HG03045 (cell line): ENCODE measurements around the gene CLIC6.

Experiments used
- ATAC-seq: cut with Tn5 transposase; IDR thresholded peaks from one replicate; pipeline ENCODE4 v1.9.1; 2021; ENCODE audit warnings: mild to moderate bottlenecking, moderate library complexity; ENCODE audit not compliant: unreplicated experiment

Gene CLIC6

GRCh38 chr21:34668803-34669148, at the start of gene CLIC6:
Gene CLIC6 (plus strand): TSS chr21:34668994. CDS start chr21:34669389, 395 bp downstream.
- ATAC-seq: no peak

DNA sequence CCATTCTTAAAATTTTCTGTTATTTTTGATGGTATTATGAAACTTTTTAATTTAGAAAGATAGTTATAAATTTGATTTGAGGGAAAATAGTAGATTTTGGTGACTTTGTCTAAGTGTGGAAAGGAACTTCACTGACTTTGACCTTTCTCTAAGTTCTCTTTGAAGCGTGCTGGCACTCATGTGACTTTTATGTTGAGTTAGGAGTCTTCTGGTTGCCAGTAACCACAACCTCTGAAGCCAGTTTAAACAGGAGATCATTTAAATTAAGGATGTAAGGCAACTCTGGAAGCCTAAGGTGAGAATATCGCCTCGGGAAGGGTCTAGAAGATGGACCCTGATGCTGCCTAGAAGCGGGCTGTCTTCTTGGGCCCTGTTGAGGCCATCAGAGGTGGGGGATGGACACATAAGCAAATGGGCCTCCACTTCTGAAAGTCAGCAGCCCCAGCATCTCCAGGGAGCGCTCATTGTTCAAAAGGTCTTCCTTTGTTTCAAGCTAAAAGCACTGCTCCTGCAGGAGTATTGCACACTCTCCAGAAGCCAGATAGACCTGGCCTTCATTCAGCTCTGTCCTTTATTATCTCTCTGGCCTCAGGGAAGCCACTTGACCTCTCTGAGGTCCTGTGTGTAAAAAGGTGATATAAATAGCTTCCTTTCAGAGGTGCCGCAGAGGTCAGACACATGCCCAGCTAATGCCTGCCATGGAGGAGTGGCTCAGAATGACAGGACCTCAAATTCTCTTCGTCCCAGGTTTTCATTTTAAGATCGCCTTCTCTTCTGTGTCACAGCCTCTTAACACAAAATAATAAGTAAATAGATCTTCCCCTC, 48.7 kb upstream of the CLIC6 start:
- ATAC-seq: no peak

GRCh38 chr21:34621434-34622350, 47.1 kb upstream of the CLIC6 start:
- ATAC-seq: no peak

DNA sequence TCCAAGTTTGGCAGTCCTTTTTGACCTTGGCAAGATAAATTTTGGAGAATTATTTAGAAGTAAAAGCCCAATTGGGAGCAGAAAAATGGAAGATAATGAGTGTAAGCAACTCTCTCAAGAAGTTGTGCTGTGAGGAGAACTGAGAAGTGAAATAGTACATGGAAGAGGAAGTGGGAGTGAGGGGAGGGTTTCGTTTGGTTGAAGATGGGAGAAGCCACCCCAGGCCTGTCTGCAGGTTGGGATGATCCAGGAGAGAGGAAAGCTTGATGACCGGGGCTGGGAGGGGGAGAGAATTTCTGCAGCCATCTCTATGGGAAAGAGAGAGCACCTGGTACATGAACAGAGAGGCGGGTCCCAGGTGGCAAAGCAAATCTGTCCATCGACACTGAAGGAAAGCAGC, 45.3 kb upstream of the CLIC6 start:
- no peak for ATAC-seq

DNA sequence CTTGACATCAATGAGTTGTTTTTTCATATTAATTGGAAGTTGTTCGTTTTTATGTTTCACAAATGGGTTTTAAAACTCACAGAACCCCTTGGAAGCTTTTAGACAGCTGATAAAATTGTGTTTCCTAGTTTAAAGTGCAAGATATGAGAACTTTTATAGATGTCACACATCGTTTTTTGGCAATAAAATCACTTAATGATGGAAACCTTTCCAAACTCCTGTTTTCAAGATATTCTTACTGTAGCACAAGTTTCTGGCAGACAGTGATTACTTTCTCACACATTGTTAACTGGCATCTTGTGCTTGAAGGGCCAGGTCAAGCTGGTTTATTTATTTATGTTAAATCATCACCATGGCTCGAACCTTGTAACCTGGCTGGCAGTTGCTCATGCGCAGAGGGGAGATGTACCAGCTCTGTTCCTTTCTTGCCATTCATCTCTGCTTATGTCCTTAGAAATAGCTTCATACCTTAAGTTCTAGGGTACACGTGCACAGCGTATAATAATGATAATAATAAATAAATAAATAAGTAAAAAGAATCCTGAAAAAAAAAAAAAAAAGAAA, 43.7 kb upstream of the CLIC6 start:
- ATAC-seq: no peak

DNA sequence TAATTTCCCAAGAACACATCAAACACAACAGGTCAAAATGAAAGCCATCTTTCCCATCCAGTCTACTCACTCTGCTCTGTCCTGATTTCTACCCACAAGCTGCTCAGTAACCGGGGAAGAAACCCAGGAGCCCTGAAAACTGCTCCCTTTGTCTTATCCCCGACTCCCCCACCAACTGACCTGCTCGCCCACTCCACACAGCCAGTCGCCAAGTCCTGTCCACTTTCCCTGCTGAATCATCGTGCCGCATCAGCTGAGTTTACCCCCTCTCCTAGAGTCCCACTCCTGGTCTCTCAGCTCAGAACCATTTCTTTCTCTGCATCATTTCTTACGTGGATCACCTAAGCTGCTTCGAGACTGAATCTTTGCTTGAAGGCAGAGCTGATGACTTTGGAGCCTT, 42.7 kb upstream of the CLIC6 start:
- ATAC-seq: no peak

GRCh38 chr21:34630536-34631143, 38.2 kb upstream of the CLIC6 start:
- ATAC-seq: no peak

GRCh38 chr21:34632498-34632897, 36.3 kb upstream of the CLIC6 start:
- no peak for ATAC-seq

DNA sequence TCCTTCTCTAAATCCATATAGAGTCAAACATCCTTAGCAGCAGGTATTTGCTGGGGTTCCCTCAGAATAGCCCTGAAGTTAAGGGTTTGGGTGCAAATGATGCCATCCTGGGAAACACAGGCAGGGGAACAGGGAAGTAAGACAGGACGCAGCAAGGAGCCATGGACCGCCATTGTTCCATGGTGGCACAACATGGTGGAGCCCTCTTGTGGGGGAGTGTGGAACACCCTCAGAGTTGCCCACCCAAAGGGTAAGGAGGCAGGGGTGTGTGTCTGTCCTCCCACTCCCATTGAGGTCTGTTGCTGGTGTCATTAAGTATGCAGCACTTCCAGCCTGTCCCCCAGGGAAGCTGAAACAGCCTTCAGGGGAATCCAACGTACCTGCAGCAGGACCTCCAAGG, 33.5 kb upstream of the CLIC6 start:
- ATAC-seq: no peak

DNA sequence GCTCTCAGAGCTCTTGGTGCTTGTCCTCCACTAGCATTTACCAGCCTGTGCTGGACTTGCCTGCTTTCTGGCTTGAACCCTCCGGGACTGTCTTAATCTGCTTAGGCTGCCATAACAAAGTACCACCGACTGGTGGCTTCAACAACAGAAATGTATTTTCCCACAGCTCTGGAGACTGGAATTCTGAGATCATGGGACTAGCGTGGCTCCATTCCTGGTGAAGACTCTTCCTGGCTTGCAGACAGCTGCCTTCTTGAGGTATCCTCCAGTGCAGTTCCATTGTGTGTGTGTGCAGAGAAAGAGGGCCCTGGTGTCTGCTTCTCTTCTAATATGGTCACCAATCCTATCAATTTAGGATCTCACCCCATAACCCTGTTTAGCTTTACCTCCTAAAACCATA, 31.8 kb upstream of the CLIC6 start:
- ATAC-seq: no peak

DNA sequence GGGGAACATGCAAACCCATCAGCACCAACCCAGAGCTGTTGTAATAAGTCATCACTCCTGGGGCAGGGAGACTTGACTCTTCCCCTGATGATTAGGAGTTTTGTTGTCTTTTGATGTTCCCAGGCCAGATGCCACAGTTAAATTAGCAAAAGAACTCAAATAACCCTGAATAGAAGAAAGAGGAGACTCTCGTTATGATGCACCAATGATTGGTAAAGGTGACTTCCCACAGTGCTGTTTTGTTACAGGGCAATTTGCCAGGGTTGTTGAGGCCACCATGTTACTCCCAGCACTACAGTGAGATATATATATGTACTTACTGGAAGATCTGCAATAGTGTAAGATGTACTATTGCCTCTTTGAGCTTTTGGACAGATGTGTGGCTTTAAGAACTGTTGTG, 29.5 kb upstream of the CLIC6 start:
- no peak for ATAC-seq

GRCh38 chr21:34639882-34640788, 28.7 kb upstream of the CLIC6 start:
- ATAC-seq: no peak

GRCh38 chr21:34640858-34641257, 27.9 kb upstream of the CLIC6 start:
- no peak for ATAC-seq

GRCh38 chr21:34642211-34643075, 26.4 kb upstream of the CLIC6 start:
- peak; percentile 41 for ATAC-seq

DNA sequence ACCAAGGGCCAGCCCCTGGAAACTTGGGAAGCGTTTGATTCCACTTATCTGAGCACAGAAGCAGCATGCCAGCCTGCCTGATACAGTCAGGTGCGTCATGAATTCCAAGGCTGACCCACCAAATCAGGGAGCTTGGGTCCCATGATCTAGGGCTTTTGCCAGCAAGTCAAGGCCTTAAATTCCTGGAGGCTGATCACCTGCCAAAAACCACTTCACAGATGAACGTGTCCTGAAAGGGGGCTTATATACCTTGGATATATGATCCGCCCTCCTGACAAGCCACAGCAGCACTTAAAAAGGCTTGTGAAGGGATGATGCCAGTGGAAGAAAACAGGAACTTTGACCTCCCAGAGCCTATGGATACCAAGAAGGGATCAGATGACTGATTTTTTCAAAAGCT, 24.0 kb upstream of the CLIC6 start:
- no peak for ATAC-seq

GRCh38 chr21:34647555-34647954, 21.2 kb upstream of the CLIC6 start:
- ATAC-seq: no peak

GRCh38 chr21:34648739-34649297, 20.0 kb upstream of the CLIC6 start:
- no peak for ATAC-seq

GRCh38 chr21:34649400-34649799, 19.4 kb upstream of the CLIC6 start:
- ATAC-seq: no peak

DNA sequence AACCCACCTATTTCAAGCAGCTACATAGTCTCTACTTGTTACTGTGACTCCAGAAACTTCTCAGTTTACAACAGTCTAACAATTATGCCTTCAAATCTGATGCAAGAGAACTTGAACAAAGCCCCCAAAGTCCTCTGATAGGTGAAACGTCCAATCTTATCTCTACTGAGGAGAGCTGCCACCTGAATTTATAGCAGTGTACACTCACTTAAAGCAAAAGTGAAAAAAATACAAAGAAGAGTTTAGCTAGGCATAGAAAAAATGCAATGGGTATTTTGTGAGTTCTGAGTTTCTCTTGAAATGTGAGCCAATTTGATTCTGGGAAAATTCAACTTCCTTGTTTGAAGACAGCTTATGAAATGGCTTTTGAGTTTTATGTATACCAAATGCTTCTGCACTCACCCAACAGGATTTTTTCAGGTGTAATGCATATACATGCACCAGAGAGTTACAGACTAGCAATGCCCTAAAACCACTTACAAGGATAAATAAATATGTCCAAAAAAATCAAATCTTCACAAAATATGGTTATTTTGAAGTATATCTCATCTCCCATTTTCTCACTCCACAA, 17.8 kb upstream of the CLIC6 start:
- no peak for ATAC-seq
